BLaER1 (cell line): ENCODE data around the gene WHRN.
A peak's percentile ranks its signal among the peaks of the same experiment; 100 is the strongest.

ENCODE experiments used
- H3K27ac ChIP-seq: shearing (Covaris generic); formaldehyde crosslinking; 2 replicates; pipeline ENCODE4 v1.8.1; 2022
- H3K27me3 ChIP-seq: shearing (Covaris generic); formaldehyde crosslinking; 2 replicates; pipeline ENCODE4 v1.8.1; 2022
- H3K36me3 ChIP-seq: shearing (Covaris generic); formaldehyde crosslinking; 2 replicates; pipeline ENCODE4 v1.8.1; 2022
- H3K4me1 ChIP-seq: shearing (Covaris generic); formaldehyde crosslinking; 2 replicates; pipeline ENCODE4 v1.8.1; 2022
- H3K4me2 ChIP-seq: shearing (Covaris generic); formaldehyde crosslinking; 2 replicates; pipeline ENCODE4 v1.8.1; 2022
- H3K4me3 ChIP-seq: shearing (Covaris generic); formaldehyde crosslinking; 2 replicates; pipeline ENCODE4 v1.8.1; 2022
- H3K9ac ChIP-seq: shearing (Covaris generic); formaldehyde crosslinking; 2 replicates; pipeline ENCODE4 v1.8.1; 2022
- H3K9me3 ChIP-seq: shearing (Covaris generic); formaldehyde crosslinking; 2 replicates; pipeline ENCODE4 v1.8.1; 2022
- H4K20me1 ChIP-seq: shearing (Covaris generic); formaldehyde crosslinking; 2 replicates; pipeline ENCODE4 v1.8.1; 2022
- Cebpa-rat ChIP-seq: shearing (Covaris generic); IDR thresholded peaks from 2 replicates; pipeline ENCODE4 v1.8.1; 2022

Gene WHRN

DNA sequence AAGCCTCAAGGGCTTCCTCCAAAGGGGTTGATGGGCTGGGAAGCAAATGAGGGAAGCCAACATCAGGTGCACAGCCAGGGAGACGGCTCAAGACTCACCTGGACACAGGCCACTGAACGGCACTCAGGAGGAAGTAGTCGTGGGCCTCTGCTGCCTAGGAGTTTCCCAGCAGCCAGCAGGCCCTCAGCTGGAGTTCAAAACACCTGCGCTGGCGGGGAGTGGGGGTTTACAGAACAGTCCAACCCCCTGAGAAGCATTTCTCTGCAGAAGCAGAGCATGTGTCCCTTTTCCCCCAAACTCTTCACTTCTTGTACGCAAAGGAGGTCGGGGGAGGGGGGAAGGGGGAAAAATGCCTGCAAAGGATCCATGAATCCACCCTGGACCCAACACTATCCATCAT is 2.3 kb downstream of the WHRN start:
- H3K27ac ChIP-seq = no peak overlapping the region
- no peak overlapping the region for H3K4me3 ChIP-seq
- peaks cover 7% of the 10 kb centered on the region; the same call in 1 of the 2 replicates for H4K20me1 ChIP-seq
- no peak overlapping the region for H3K4me2 ChIP-seq
- H3K27me3 ChIP-seq = peaks cover 42% of the 10 kb centered on the region
- H3K36me3 ChIP-seq = no peaks in the 10 kb centered on the region
- TF ChIP-seq Cebpa-rat = no peak
- H3K4me1 ChIP-seq = peaks cover 36% of the 10 kb centered on the region
- H3K9ac ChIP-seq = no peak overlapping the region
- no peaks in the 10 kb centered on the region for H3K9me3 ChIP-seq

DNA sequence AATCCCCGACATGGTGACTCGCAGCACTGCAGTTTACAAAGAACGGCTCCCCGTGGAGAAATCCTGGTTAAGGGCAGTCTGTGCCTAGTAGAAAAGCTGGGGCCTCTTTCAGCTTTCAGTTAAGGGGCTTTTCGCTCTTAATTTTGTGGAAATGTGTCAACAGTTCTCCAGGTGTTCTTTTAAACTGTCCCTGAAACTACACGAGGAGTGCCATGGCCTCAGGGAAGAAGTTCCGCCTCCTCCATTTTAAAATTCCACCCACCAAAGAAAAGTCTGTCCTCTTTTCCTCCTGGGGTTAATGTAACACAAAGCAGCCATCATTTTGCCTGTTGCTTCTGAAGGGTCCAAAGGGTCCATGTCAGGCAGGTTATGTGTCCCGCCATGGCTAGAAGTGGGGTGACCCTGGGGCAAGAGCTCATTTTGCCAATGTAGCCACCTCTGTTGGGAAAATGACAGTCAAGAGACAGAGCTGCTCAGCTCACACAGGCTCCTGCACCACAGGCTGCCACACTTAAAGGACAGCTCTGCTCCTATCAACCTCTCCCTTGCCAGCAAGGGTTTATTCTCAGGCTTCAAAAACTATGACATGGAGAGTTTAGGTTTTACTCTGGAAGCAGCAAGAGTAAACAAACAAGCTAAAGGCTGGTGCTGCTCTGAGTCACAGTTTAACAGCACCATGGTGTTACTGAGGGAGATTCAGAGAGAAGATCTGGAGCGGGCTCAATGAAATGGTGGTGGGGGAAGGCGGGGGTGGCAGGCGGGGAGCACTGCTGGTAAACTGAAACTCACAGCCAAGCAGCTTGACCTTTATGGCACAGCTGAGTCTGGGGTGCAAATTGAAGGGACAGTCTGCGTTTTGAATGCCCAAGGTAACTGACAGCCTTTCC is 3.2 kb downstream of the WHRN start:
- no peak overlapping the region for H3K27ac ChIP-seq
- no peak overlapping the region for H3K4me3 ChIP-seq
- H3K9me3 ChIP-seq = no peaks in the 10 kb centered on the region
- no peak overlapping the region for H3K4me2 ChIP-seq
- H3K27me3 ChIP-seq = peaks cover 42% of the 10 kb centered on the region
- no peak for TF ChIP-seq Cebpa-rat
- no peaks in the 10 kb centered on the region for H3K36me3 ChIP-seq
- no peak overlapping the region for H3K9ac ChIP-seq
- peaks cover 7% of the 10 kb centered on the region; the same call in 1 of the 2 replicates for H4K20me1 ChIP-seq
- peaks cover 37% of the 10 kb centered on the region for H3K4me1 ChIP-seq

DNA sequence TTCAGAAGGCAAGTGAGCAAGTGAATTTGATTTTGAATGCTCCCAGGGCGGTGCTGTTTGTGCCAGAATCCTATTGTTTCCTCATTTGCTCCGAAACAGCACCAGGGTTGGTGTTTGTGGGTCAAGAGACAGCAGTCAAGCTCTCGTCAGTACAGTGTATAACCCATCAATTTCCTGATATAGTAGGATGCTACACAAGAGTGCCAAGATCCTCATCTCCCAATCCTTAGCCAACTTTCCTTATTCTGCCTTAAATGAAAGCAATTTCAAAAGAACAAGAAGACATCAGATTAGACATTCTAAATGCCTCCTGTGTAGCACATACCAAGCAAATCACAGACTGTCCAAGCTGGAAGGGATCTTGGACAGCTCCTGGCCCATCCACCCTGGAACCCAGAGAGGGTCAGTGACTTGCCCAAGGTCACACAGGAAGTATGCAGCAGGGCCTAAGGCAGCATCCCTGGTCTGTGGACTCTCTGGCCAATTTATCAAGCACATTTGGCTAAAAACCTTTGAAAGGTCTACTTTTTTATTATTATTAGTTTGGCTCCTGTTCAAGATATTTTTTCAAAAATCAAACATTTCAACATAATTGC is 4.5 kb downstream of the WHRN start:
- Histone ChIP-seq H3K27ac (no peak overlapping the region), H3K9me3 (no peaks in the 10 kb centered on the region), H3K4me3 (no peak overlapping the region), H3K27me3 (peaks cover 35% of the 10 kb centered on the region), H3K9ac (no peak overlapping the region), H3K4me1 (peaks cover 38% of the 10 kb centered on the region), H3K36me3 (no peaks in the 10 kb centered on the region), H3K4me2 (no peak overlapping the region), H4K20me1 (peaks cover 7% of the 10 kb centered on the region; the same call in 1 of the 2 replicates)
- no peak for TF ChIP-seq Cebpa-rat

DNA sequence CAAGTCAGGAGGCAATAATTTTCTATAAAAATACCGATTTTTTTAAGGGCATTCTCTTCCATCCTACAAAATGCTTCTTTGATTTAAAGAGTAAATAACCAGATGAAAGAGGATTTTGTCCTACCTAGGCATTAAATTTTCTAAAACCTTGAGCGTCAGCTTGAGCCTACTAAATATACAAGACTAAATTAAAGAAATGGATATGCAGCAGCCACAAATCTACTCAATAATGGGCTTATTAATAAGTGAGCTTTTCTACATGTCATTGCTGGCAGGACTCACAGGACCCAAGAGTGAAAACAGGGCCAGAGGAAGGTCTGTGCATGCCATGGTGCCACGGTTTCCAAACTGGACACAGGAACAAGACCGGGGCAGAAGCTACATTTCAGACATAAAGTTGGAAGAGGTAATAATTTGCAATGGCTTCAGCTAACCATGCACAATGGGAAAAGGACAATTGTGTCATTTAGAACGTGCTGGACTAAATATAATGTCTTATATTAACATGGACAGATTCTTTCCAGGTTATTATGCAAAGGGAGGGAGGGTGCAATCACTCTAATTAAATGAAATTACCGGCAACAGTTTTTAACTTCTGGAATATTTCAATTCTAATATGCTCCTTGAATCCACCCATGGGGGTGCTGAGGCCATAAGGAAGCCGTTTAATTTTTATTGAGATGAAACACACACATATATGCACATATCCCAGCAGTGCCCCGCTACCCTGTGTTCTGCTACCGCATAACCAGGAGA is 5.2 kb downstream of the WHRN start:
- H3K9me3 ChIP-seq = no peaks in the 10 kb centered on the region
- H3K4me3 ChIP-seq = no peak overlapping the region
- H3K36me3 ChIP-seq = no peaks in the 10 kb centered on the region
- H3K4me1 ChIP-seq = peaks cover 36% of the 10 kb centered on the region; the same call in 1 of the 2 replicates
- no peak for TF ChIP-seq Cebpa-rat
- H3K27ac ChIP-seq = no peak overlapping the region
- peaks cover 7% of the 10 kb centered on the region; the same call in 1 of the 2 replicates for H4K20me1 ChIP-seq
- H3K4me2 ChIP-seq = no peak overlapping the region
- peaks cover 30% of the 10 kb centered on the region for H3K27me3 ChIP-seq
- H3K9ac ChIP-seq = no peak overlapping the region

DNA sequence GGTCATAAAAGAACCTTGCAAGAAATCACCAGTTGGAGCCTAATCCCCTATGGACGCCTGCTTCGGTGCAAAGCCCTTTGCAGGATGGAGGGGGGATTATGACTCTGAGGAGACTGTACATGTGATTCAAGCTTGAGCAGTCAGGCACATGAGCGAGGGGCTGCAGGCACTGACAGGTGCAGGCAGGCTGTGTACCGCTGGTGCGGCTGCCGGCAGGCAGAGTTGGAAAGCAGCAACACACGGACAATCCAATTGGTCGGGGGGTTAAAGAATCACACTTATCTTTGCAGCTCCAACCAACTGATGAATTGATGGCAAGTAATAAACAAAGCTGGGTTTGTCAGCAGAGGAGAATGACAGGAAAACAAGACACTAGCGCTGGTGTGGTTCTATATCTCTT is 5.7 kb downstream of the WHRN start:
- no peak for TF ChIP-seq Cebpa-rat

DNA sequence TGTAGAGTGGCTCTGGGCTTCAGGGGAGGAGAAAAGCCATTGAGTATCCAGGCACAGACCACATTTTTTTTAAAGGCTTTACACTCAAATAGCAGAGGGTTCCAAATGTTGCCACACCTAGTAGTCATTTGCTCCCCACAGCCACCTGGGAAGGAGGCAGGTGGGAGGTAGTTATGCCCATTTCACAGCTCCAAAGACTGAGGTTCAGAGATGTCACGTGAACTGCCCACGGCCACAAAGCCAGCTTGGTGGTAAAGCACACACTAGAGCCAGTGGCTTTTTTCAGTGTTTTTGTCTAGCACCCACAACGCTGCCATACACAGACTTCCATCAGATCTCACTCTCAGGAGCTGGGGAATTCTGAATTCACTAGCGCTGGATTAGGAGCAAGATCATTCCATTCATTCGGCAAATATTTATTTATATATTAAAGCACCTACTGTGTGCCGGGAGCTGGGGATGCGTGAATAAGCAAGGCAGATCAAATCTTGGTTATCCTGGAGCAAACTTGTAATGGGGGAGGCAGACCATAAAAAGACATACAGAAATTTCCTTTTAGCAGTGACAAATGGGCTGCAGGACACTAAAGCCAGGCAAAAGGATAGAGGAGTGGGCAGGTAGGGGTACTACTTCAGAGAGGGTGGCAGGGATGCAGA is 7.4 kb downstream of the WHRN start:
- no peak for TF ChIP-seq Cebpa-rat
- no peak overlapping the region for H3K4me2 ChIP-seq
- peaks cover 7% of the 10 kb centered on the region; the same call in 1 of the 2 replicates for H3K27me3 ChIP-seq
- no peaks in the 10 kb centered on the region for H3K36me3 ChIP-seq
- H3K4me3 ChIP-seq = no peak overlapping the region
- H3K27ac ChIP-seq = no peak overlapping the region
- H4K20me1 ChIP-seq = no peaks in the 10 kb centered on the region
- H3K4me1 ChIP-seq = peaks cover 23% of the 10 kb centered on the region; the same call in 1 of the 2 replicates
- H3K9ac ChIP-seq = no peak overlapping the region
- H3K9me3 ChIP-seq = no peaks in the 10 kb centered on the region

More for the DNA sequence above, 5.7 kb downstream of the WHRN start:
- Histone ChIP-seq H3K4me2 (peak overlapping the region; percentile 12), H3K4me3 (no peak overlapping the region), H3K9ac (0 out of 2 replicates have a peak overlapping the region, but pooled peaks have one; percentile 2), H3K36me3 (no peaks in the 10 kb centered on the region), H3K27me3 (peaks cover 24% of the 10 kb centered on the region), H3K27ac (no peak overlapping the region), H3K9me3 (no peaks in the 10 kb centered on the region), H4K20me1 (peaks cover 6% of the 10 kb centered on the region; the same call in 1 of the 2 replicates), H3K4me1 (peaks cover 30% of the 10 kb centered on the region; the same call in 1 of the 2 replicates)

DNA sequence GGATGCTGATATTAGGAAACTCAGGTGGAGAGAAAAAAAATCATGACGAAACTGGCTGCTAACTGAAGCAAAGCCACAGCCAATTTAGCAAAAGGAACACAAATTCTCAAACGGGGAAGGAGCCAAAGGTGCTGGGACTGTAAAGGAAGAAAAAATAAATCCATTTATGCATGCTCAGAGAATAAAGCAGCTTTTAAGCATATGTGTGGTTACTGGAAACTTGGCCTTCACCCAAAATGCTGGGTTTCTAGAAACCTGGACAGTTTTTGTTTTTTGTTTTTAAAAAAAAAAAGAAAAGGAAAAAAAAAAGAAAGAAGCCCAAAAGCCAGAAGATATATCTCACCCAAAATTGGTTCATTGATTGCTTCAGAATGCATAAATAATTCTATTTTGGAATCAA is 8.0 kb downstream of the WHRN start:
- Histone ChIP-seq H3K4me1 (peaks cover 23% of the 10 kb centered on the region; the same call in 1 of the 2 replicates), H3K27ac (no peak overlapping the region), H4K20me1 (no peaks in the 10 kb centered on the region), H3K4me3 (no peak overlapping the region), H3K4me2 (0 out of 2 replicates have a peak overlapping the region, but pooled peaks have one; percentile 11), H3K9ac (no peak overlapping the region), H3K36me3 (no peaks in the 10 kb centered on the region), H3K27me3 (peaks cover 6% of the 10 kb centered on the region; the same call in 1 of the 2 replicates), H3K9me3 (no peaks in the 10 kb centered on the region)
- no peak for TF ChIP-seq Cebpa-rat

DNA sequence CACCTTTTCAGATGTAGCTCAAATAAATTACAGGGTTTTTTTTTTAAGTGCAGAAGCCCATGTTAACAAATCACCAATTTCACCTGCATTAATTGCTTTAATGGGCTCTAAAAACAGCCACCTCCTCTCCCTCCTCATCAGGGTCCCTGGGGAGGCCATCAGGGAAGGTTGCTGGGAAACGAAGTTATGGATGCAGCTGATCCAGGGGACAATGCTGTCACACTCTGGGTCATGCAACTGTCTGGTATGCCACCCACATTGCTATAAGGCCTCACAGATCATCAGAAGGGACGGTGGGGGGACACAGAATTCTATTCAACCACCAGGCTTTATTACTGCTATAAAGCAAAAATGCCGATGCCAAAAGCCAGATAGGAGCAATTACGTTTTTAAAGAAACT is 9.3 kb downstream of the WHRN start:
- Histone ChIP-seq H3K9ac (no peak overlapping the region), H3K4me2 (no peak overlapping the region), H3K4me1 (peaks cover 23% of the 10 kb centered on the region; the same call in 1 of the 2 replicates), H4K20me1 (no peaks in the 10 kb centered on the region), H3K36me3 (no peaks in the 10 kb centered on the region), H3K27ac (no peak overlapping the region), H3K4me3 (no peak overlapping the region), H3K9me3 (no peaks in the 10 kb centered on the region), H3K27me3 (peaks cover 6% of the 10 kb centered on the region; the same call in 1 of the 2 replicates)
- TF ChIP-seq Cebpa-rat = no peak
